Measurements from ENCODE around the gene ABL2.

GRCh38 chr1:179178183-179178582, 51.3 kb downstream of the ABL2 start:
- TF ChIP-seq GATA2 (IDR thresholded peaks at IDR 0.05; ENCODE audit: low read depth, low read length) (no peak), GATA3 (IDR thresholded peaks at IDR 0.05; ENCODE audit: low read depth, low read length) (no peak)

Data from SH-SY5Y (cell line).